Neural cell (in vitro differentiated cells): ENCODE data around the gene SETD5. TPM values are rescaled to one million over a fixed set of nuclear protein-coding genes. Genes with fewer than 3 reads are reported as not detected.

Source experiments
- H2AFZ ChIP-seq: fragments of 200-600, 300-800 bp; sonication (generic), shearing (Covaris generic); 2 replicates; pipeline ENCODE4 v1.6.0; 2014; ENCODE audit warnings: low read depth, mild to moderate bottlenecking, antibody characterized with exemption, low read length, moderate library complexity
- H3F3A ChIP-seq: fragments of 200-600 bp; shearing (Covaris generic); 2 replicates; pipeline ENCODE4 v1.6.1; 2016; ENCODE audit warnings: mild to moderate bottlenecking, moderate library complexity, mixed read lengths, antibody characterized with exemption, low read length; ENCODE audit not compliant: insufficient read depth, poor library complexity, severe bottlenecking
- H3K27ac ChIP-seq: fragments of 200-600, 300-800 bp; sonication (generic), shearing (Covaris generic); 2 replicates; pipeline ENCODE4 v1.5.1; 2014; ENCODE audit warnings: mild to moderate bottlenecking, low read length, moderate library complexity
- H3K27me3 ChIP-seq: fragments of 300-800, 200-600 bp; sonication (generic), shearing (Covaris generic); 2 replicates; pipeline ENCODE4 v1.6.0; 2014; ENCODE audit warnings: mild to moderate bottlenecking, low read depth, low read length, moderate library complexity; ENCODE audit not compliant: insufficient read depth
- H3K36me3 ChIP-seq: fragments of 300-800, 200-600 bp; sonication (generic), shearing (Covaris generic); 2 replicates; pipeline ENCODE4 v1.5.1; 2014; ENCODE audit warnings: mild to moderate bottlenecking, antibody characterized with exemption, low read length, moderate library complexity; ENCODE audit not compliant: insufficient read depth
- H3K4me2 ChIP-seq: fragments of 300-800, 200-600 bp; sonication (generic), shearing (Covaris generic); 2 replicates; pipeline ENCODE4 v1.6.0; 2014; ENCODE audit warnings: mild to moderate bottlenecking, low read length
- H3K4me3 ChIP-seq: fragments of 300-800, 200-600 bp; sonication (generic), shearing (Covaris generic); 2 replicates; pipeline ENCODE4 v1.5.1; 2014; ENCODE audit warnings: mild to moderate bottlenecking, low read length, moderate library complexity
- H3K79me2 ChIP-seq: fragments of 200-600 bp; shearing (Covaris generic); replicated peaks from 2 replicates; pipeline ENCODE4 v1.6.0; 2014; ENCODE audit warnings: mild to moderate bottlenecking, low read length, moderate library complexity; ENCODE audit not compliant: insufficient read depth
- H3K9ac ChIP-seq: fragments of 300-800, 200-600 bp; sonication (generic), shearing (Covaris generic); 2 replicates; pipeline ENCODE4 v1.6.1; 2016; ENCODE audit warnings: mild to moderate bottlenecking, low read length, mixed read lengths
- H3K9me2 ChIP-seq: fragments of 200-600 bp; shearing (Covaris generic); 2 replicates; pipeline ENCODE4 v1.6.1; 2016; ENCODE audit warnings: mild to moderate bottlenecking, low read length, mixed read lengths; ENCODE audit not compliant: insufficient read depth
- H3K9me3 ChIP-seq: fragments of 200-600, 300-800 bp; sonication (generic), shearing (Covaris generic); 2 replicates; pipeline ENCODE4 v1.6.1; 2016; ENCODE audit warnings: mild to moderate bottlenecking, mixed run types, low read length, moderate library complexity, mixed read lengths
- H4K20me1 ChIP-seq: fragments of 200-600 bp; shearing (Covaris generic); 2 replicates; pipeline ENCODE4 v1.6.1; 2016; ENCODE audit warnings: mild to moderate bottlenecking, mixed run types; ENCODE audit not compliant: insufficient read depth
- CTCF ChIP-seq: fragments of 450-650 bp; IDR thresholded peaks from 2 replicates; pipeline ENCODE4 v1.5.1; 2014; ENCODE audit warnings: antibody characterized with exemption, mild to moderate bottlenecking, moderate library complexity; ENCODE audit not compliant: poor library complexity, severe bottlenecking
- EP300 ChIP-seq: fragments of 450-650 bp; conservative IDR thresholded peaks from 2 replicates; pipeline ENCODE4 v1.6.1; 2014; ENCODE audit warnings: antibody characterized with exemption, mild to moderate bottlenecking, moderate library complexity; ENCODE audit not compliant: poor library complexity, severe bottlenecking
- EZH2 ChIP-seq: fragments of 200-600, 300-800 bp; shearing (Covaris generic), sonication (generic); IDR thresholded peaks from 2 replicates; pipeline ENCODE4 v1.6.1; 2014; ENCODE audit warnings: antibody characterized with exemption, low read length, borderline replicate concordance, mild to moderate bottlenecking; ENCODE audit not compliant: insufficient read depth, poor library complexity, severe bottlenecking
- MXI1 ChIP-seq: fragments of 450-650 bp; conservative IDR thresholded peaks from 2 replicates; pipeline ENCODE4 v1.6.1; 2014; ENCODE audit warnings: antibody characterized with exemption, mild to moderate bottlenecking; ENCODE audit not compliant: poor library complexity, severe bottlenecking
- POLR2AphosphoS5 ChIP-seq: IDR thresholded peaks from 2 replicates; pipeline ENCODE4 v1.6.1; 2012
- RAD21 ChIP-seq: fragments of 450-650 bp; conservative IDR thresholded peaks from 2 replicates; pipeline ENCODE4 v1.6.1; 2014; ENCODE audit warnings: antibody characterized with exemption, mild to moderate bottlenecking, moderate library complexity
- SMC3 ChIP-seq: fragments of 450-650 bp; conservative IDR thresholded peaks from 2 replicates; pipeline ENCODE4 v1.6.1; 2014; ENCODE audit warnings: antibody characterized with exemption, mild to moderate bottlenecking, moderate library complexity; ENCODE audit not compliant: poor library complexity
- TAF1 ChIP-seq: IDR thresholded peaks from 2 replicates; pipeline ENCODE4 v1.6.1; 2012; ENCODE audit warnings: low read depth
- polyA plus RNA-seq: library from polyadenylated mRNA; depleted of rRNA; stranded (reverse); fragments of >200 nt; gene quantifications from 2 replicates; pipeline ENCODE4 v1.2.3, GENCODE V29; 2014
- TF ChIP-seq, protein P1 (sequence below): IDR thresholded peaks from 2 replicates; pipeline ENCODE4 v1.6.1; 2012; ENCODE audit warnings: borderline replicate concordance

The SETD5 gene
- polyA plus RNA-seq, 1 donor from 2014 or later: 38.0 TPM

DNA sequence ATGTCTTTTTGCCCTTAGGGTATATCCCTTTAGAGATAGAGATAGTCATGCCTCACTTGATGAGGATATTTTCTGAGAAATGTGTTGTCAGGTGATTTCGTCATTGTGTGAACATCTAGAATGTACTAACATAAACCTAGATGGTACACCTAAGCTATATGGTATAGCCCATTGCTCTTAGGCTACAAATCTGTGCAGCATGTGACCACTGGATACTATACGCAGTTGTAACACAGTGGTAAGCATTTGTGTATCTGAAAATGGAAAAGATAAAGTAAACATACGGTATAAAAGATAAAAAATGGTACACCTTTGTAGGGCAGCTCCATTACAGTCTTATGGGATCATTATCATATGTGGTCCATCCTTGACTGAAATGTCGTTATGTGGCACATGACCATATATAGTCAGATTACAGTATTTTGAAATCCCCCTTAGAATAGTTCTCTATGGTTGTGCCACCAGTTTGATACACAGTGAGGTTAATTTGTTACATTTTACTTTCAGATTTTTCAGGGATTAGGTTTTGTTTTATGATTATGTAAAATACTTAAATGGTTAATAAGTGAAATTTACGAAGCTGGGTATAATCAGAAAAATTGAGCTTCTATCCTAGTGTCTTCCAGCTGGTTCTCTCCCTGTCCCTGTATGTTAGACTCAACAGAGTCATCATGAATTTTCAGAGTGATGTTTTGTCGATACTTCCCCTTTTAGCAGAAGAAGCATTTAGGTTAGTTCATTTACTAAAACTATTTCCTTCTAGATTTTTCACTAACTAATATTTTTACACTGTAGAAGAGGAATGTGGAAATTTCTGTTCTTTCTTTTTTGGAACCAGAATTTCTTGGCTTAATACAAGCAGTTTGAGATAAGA lies 12.8 kb downstream of the SETD5 start:
- H3K4me2 ChIP-seq: no peak overlapping the region
- no peaks in the 10 kb centered on the region for H3F3A ChIP-seq
- H3K9ac ChIP-seq: no peak overlapping the region
- no peak overlapping the region for H3K4me3 ChIP-seq
- H3K36me3 ChIP-seq: no peaks in the 10 kb centered on the region
- H3K9me2 ChIP-seq: no peaks in the 10 kb centered on the region
- TF ChIP-seq EZH2 (no peak), SMC3 (no peak), EP300 (no peak), POLR2AphosphoS5 (no peak), MXI1 (no peak), CTCF (no peak), TAF1 (no peak), RAD21 (no peak)
- TF ChIP-seq, protein P1, sequence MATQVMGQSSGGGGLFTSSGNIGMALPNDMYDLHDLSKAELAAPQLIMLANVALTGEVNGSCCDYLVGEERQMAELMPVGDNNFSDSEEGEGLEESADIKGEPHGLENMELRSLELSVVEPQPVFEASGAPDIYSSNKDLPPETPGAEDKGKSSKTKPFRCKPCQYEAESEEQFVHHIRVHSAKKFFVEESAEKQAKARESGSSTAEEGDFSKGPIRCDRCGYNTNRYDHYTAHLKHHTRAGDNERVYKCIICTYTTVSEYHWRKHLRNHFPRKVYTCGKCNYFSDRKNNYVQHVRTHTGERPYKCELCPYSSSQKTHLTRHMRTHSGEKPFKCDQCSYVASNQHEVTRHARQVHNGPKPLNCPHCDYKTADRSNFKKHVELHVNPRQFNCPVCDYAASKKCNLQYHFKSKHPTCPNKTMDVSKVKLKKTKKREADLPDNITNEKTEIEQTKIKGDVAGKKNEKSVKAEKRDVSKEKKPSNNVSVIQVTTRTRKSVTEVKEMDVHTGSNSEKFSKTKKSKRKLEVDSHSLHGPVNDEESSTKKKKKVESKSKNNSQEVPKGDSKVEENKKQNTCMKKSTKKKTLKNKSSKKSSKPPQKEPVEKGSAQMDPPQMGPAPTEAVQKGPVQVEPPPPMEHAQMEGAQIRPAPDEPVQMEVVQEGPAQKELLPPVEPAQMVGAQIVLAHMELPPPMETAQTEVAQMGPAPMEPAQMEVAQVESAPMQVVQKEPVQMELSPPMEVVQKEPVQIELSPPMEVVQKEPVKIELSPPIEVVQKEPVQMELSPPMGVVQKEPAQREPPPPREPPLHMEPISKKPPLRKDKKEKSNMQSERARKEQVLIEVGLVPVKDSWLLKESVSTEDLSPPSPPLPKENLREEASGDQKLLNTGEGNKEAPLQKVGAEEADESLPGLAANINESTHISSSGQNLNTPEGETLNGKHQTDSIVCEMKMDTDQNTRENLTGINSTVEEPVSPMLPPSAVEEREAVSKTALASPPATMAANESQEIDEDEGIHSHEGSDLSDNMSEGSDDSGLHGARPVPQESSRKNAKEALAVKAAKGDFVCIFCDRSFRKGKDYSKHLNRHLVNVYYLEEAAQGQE: no peak
- peaks cover 98% of the 10 kb centered on the region for H3K79me2 ChIP-seq
- no peaks in the 10 kb centered on the region for H4K20me1 ChIP-seq
- H3K27me3 ChIP-seq: no peaks in the 10 kb centered on the region
- no peak overlapping the region for H2AFZ ChIP-seq
- H3K9me3 ChIP-seq: peaks cover 7% of the 10 kb centered on the region
- no peak overlapping the region for H3K27ac ChIP-seq

GRCh38 chr3:9411302-9411701 lies 13.9 kb downstream of the SETD5 start:
- Histone ChIP-seq H3K79me2 (peaks cover 98% of the 10 kb centered on the region), H2AFZ (no peak overlapping the region), H3F3A (no peaks in the 10 kb centered on the region), H4K20me1 (no peaks in the 10 kb centered on the region), H3K27ac (no peak overlapping the region), H3K4me3 (no peak overlapping the region), H3K4me2 (no peak overlapping the region), H3K27me3 (no peaks in the 10 kb centered on the region), H3K9ac (no peak overlapping the region), H3K36me3 (no peaks in the 10 kb centered on the region), H3K9me2 (no peaks in the 10 kb centered on the region), H3K9me3 (peaks cover 7% of the 10 kb centered on the region)
- TF ChIP-seq CTCF: no peak
